Heart right ventricle (tissue), 16 donors: ENCODE measurements around the gene MTERF2. TPM values are rescaled to one million over a fixed set of nuclear protein-coding genes. Genes with fewer than 3 reads are reported as not detected.
"Not testable (repeated sequence)": the region's sequence is repeated elsewhere in the genome, so short reads cannot be mapped to it uniquely, and the experiment has no call there.

Experiments used
- ATAC-seq, 8 donors: fragments of 200-7000 bp; cut with Tn5 transposase; one replicate each; pipeline ENCODE4 v1.9.1; 2020; ENCODE audit warnings: mild to moderate bottlenecking in 8 of 8, moderate library complexity in 8 of 8, moderate number of reproducible peaks in 1 of 8
- DNase-seq, 2 donors: peaks; one replicate each; pipeline ENCODE4 v3.0.0-alpha.2; 2020
- H3K27ac ChIP-seq, 10 donors: fragments of 200-600 bp; sonication (generic) in 2 of 10; one replicate each; pipeline versions ENCODE4 v1.5.0 to v1.8.0; 2020 to 2022; ENCODE audit warnings: mild to moderate bottlenecking in 3 of 10
- H3K27me3 ChIP-seq, 7 donors: fragments of 200-600 bp; one replicate each; pipeline ENCODE4 v1.8.0; 2021 to 2022; ENCODE audit warnings: mild to moderate bottlenecking in 2 of 7
- H3K36me3 ChIP-seq, 9 donors: fragments of 200-600 bp; sonication (generic) in 1 of 9; one replicate each; pipeline versions ENCODE4 v1.5.0 to v1.8.0; 2020 to 2022; ENCODE audit warnings: mild to moderate bottlenecking in 2 of 9
- H3K4me1 ChIP-seq, 9 donors: fragments of 200-600 bp; sonication (generic) in 1 of 9; one replicate each; pipeline versions ENCODE4 v1.5.0 to v1.8.0; 2020 to 2022; ENCODE audit warnings: mild to moderate bottlenecking in 4 of 9
- H3K4me3 ChIP-seq, 10 donors: fragments of 200-600 bp; sonication (generic) in 2 of 10; one replicate each; pipeline versions ENCODE4 v1.5.0 to v1.8.0; 2020 to 2022; ENCODE audit warnings: mild to moderate bottlenecking in 7 of 10, moderate library complexity in 2 of 10
- H3K9me3 ChIP-seq, 11 donors: fragments of 200-600 bp in 10 of 11; sonication (generic) in 2 of 11; one replicate each; pipeline versions ENCODE4 v1.5.0 to v1.8.0; 2013 to 2022; ENCODE audit warnings: mild to moderate bottlenecking in 2 of 11, control low read depth in 1 of 11, moderate library complexity in 1 of 11
- CTCF ChIP-seq, 9 donors: fragments of 200-600 bp; sonication (generic) in 2 of 9; IDR thresholded peaks; one replicate each; pipeline versions ENCODE4 v1.5.0 to v1.8.0; 2021 to 2022; ENCODE audit warnings: antibody characterized with exemption in 9 of 9, mild to moderate bottlenecking in 5 of 9, moderate library complexity in 1 of 9
- WGBS, 2 donors: extraction: QIAGEN DNeasy Blood & Tissue Kit; methylation state at CpG; one replicate each; pipeline ENCODE4 v1.1.7; 2013; ENCODE audit warnings: inconsistent platforms in 1 of 2; 5-methylcytosine and 5-hydroxymethylcytosine counted together
- intact Hi-C, 10 donors: fragments of 100-400 bp; cut with DNase I; formaldehyde crosslinking; loops; one replicate each; pipeline versions ENCODE4 v1.11.1 to v1.14.2; 2022
- polyA plus RNA-seq, 2 donors: library from polyadenylated mRNA; stranded (reverse); fragments of 200-250 nt; gene quantifications; one replicate each; pipeline ENCODE4 v1.2.3, GENCODE V29; 2013
- total RNA-seq, 10 donors: library from RNA; stranded (reverse); fragmentation: NEBNext Ultra II Directional in 3 of 10; extraction: Animal tissue kit (Norgen Biotek cat#: 25700) in 3 of 10; gene quantifications; one replicate each; pipeline versions ENCODE4 v1.2.1 to v1.2.4, GENCODE V29; 2021 to 2023
- donor health status: Arrhythmogenic right ventricular cardiomyopathy.
- donor health status: ischemic (EF 13 %, LVEDD 7.1; RV severe dilation, severe dysfunction).
- donor health status: healthy with polysubstance abuse.
- donor health status: DM: no; HTN: yes; CAD: no.
- donor health status: DM: no; HTN: no; CAD: no.
- donor health status: ischemic (EF 25% LVEDD 6.9; RV normal size, moderate dysfunction).
- donor health status: ischemic (EF 25% LVEDD 5.7; RV mildly dilated, moderate dysfunction).
- donor health status: healthy.
- donor health status: DM: yes; HTN: yes; CAD: no.
- donor health status: Ischemic cardiomyopathy.
- donor health status: ischemic (EF 35%, LVEDD 5.7; RV mildly dilated, moderate dysfunction).
- donor health status: nonischemic (EF 11% LVEDD 7.7; RV severe dilation, severe dysfunction).
- donor health status: DM: yes; HTN: yes; CAD: no.
- donor health status: PGD.
- donor health status: ischemic (EF 29% LVEDD 5.4; RV normal size, mild dysfunction).
- donor health status: nonischemic (EF 23%, LVEDD 6.1; RV moderate dilation, normal function).

The MTERF2 gene
- total and polyA plus RNA-seq, 12 donors, result 13.2 to 70.0 (median 28.0) TPM

DNA sequence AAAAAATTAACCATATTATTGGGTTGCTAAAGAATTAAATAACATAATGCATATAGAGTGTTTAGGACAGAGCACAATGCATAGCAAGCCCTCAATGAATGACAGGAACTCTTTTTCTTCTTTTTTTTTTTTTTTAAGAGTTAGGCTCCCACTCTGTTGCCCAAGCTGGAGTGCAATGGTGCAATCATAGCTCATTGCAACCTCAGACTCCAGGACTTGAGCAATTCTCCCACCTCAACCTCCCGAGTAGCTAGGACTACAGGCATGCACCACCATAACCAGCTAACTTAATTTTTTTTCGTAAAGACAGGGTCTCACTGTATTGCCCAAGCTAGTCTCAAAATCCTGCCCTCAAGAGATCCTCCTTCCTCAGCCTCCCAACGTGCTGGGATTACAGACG lies 20.5 kb upstream of the MTERF2 start:
- no peak for TF ChIP-seq CTCF (IDR thresholded peaks at IDR 0.05)
- Histone ChIP-seq H3K4me1 (no peaks in the 10 kb centered on the region), H3K36me3 (peaks cover 0 to 10% (median 0%) of the 10 kb centered on the region in 9 donors), H3K27me3 (no peaks in the 10 kb centered on the region), H3K27ac (no peak overlapping the region), H3K4me3 (no peak overlapping the region), H3K9me3 (peaks cover 0 to 6% (median 0%) of the 10 kb centered on the region in 11 donors)
- 96 to 97% methylated on average over 4 of the region's 4 CpGs for WGBS, 2 donors
- no peak for DNase-seq
- no peak for ATAC-seq
- intact Hi-C loops, result loop anchor here in 1 of 10 donors (10.0 kb wide), 1 partner anchor 87 kb away; the partner anchor contains the start of gene CRY1

- H3K9me3 ChIP-seq, ATAC-seq, H3K4me3 ChIP-seq, H3K27ac ChIP-seq, DNase-seq, H3K27me3 ChIP-seq, H3K4me1 ChIP-seq: not testable (repeated sequence)
- WGBS, 2 donors, result 81 to 83% methylated on average over 4 of the region's 4 CpGs
- intact Hi-C loops, result loop anchor here in 1 of 10 donors (10.0 kb wide), 1 partner anchor 92 kb away; the partner anchor contains the start of gene CRY1
- H3K36me3 ChIP-seq, result peaks cover 0 to 51% (median 3%) of the 10 kb centered on the region in 9 donors
Measured at GRCh38 chr12:107002665-107003064, 15.7 kb upstream of the MTERF2 start.

DNA sequence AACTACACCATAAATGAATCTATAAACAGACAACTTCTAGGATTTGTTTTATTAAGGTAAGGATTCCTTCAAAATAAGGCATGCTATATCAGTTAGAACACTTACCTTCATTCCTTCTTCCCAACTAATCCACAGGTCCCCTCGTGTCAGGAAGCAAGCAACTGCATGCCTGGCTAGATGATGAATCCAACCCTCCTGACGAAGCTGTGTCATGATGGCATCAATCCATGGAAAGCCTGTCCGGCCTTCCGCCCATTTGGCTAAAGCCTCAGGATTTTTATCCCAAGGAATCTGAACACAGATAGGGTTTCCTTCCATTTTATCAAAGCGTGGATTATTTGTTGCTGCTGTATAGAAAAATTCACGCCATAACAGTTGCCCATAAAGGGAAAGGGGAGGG lies 12.5 kb upstream of the MTERF2 start:
- TF ChIP-seq CTCF (IDR thresholded peaks at IDR 0.05), result no peak
- WGBS, 2 donors, result 84 to 87% methylated on average over 6 of the region's 6 CpGs
- ATAC-seq (no peak), DNase-seq (no peak)
- Histone ChIP-seq H3K4me3 (no peak overlapping the region), H3K36me3 (peaks cover 0 to 78% (median 21%) of the 10 kb centered on the region in 9 donors), H3K27ac (no peak overlapping the region), H3K27me3 (no peaks in the 10 kb centered on the region), H3K9me3 (no peaks in the 10 kb centered on the region), H3K4me1 (no peaks in the 10 kb centered on the region)
- intact Hi-C loops, result no loop called here

GRCh38 chr12:106997916-106998315 lies 11.0 kb upstream of the MTERF2 start:
- H3K27ac ChIP-seq, result no peak overlapping the region
- H3K9me3 ChIP-seq, result no peaks in the 10 kb centered on the region
- DNase-seq (no peak), ATAC-seq (no peak)
- no peaks in the 10 kb centered on the region for H3K4me1 ChIP-seq
- peaks cover 0 to 85% (median 21%) of the 10 kb centered on the region in 9 donors for H3K36me3 ChIP-seq
- 96% methylated on average over 1 of the region's 1 CpG for WGBS, 2 donors
- intact Hi-C loops, result no loop called here
- no peak overlapping the region for H3K4me3 ChIP-seq
- no peak for TF ChIP-seq CTCF (IDR thresholded peaks at IDR 0.05)
- no peaks in the 10 kb centered on the region for H3K27me3 ChIP-seq

- intact Hi-C loops, H3K4me3 ChIP-seq, ATAC-seq, H3K9me3 ChIP-seq, H3K27me3 ChIP-seq, H3K4me1 ChIP-seq, H3K27ac ChIP-seq, DNase-seq: not testable (repeated sequence)
- peaks cover 0 to 88% (median 21%) of the 10 kb centered on the region in 9 donors for H3K36me3 ChIP-seq
- 97 to 99% methylated on average over 5 of the region's 5 CpGs for WGBS, 2 donors
Measured at GRCh38 chr12:106996102-106996501, 9.2 kb upstream of the MTERF2 start.
